Hair follicle dermal papilla cell (primary cell): ENCODE measurements around the gene LIPC. TPM values are rescaled to one million over a fixed set of nuclear protein-coding genes. Genes with fewer than 3 reads are reported as not detected.

Experiments
- small RNA-seq: library from RNA; depleted of rRNA; stranded (forward); fragments of <200 nt; gene quantifications from one replicate; pipeline ENCODE3, GENCODE V24; 2012
- total RNA-seq: library from RNA; depleted of rRNA; stranded (reverse); fragments of >200 nt; gene quantifications from 2 replicates; pipeline ENCODE4 v1.2.3, GENCODE V29; 2012

The LIPC gene
- 1.6 and 4.4 TPM in 2 replicates for total RNA-seq

GRCh38 chr15:58431221-58432149 is at the start of gene LIPC:
LIPC (plus strand) TSS chr15:58431991; CDS start chr15:58432033, 42 bp downstream.

Small RNA genes within 50 kb of the gene (small RNA-seq; reads per million reads assigned to genes)
- not detected for gene AC084781.2
